Loucy (cell line): ENCODE measurements around the gene LOXL4.

Experiments
- EZH2phosphoT487 ChIP-seq: fragments of 200-600 bp; IDR thresholded peaks from 2 replicates; pipeline ENCODE4 v1.6.1; 2018; ENCODE audit warnings: antibody characterized with exemption, mild to moderate bottlenecking, moderate library complexity, borderline replicate concordance
- TF ChIP-seq, protein P1 (sequence below): fragments of 200-600 bp; sonication (generic); conservative IDR thresholded peaks from 2 replicates; pipeline ENCODE4 v1.5.1; 2014; ENCODE audit warnings: mild to moderate bottlenecking, antibody characterized with exemption, low read length

DNA sequence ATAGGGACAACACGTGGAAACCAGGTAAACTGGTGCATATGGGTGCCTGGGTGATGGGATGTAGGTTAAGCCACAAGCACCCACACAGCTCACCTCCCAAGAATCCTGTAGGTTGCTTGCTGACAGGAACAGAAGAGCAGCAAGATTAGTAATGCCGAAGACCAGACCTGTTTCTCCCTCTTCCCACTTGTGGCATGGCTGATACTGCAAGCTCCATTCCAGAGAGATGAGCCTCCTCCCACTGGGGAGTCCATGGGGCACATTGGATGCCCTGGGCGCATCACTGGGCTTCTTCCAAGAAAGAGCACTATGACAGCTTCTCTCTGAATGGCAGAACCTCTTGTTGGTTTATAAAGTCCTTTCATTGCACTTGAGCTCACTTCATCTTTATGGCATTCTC lies 44.4 kb upstream of the LOXL4 start:
- TF ChIP-seq, protein P1, sequence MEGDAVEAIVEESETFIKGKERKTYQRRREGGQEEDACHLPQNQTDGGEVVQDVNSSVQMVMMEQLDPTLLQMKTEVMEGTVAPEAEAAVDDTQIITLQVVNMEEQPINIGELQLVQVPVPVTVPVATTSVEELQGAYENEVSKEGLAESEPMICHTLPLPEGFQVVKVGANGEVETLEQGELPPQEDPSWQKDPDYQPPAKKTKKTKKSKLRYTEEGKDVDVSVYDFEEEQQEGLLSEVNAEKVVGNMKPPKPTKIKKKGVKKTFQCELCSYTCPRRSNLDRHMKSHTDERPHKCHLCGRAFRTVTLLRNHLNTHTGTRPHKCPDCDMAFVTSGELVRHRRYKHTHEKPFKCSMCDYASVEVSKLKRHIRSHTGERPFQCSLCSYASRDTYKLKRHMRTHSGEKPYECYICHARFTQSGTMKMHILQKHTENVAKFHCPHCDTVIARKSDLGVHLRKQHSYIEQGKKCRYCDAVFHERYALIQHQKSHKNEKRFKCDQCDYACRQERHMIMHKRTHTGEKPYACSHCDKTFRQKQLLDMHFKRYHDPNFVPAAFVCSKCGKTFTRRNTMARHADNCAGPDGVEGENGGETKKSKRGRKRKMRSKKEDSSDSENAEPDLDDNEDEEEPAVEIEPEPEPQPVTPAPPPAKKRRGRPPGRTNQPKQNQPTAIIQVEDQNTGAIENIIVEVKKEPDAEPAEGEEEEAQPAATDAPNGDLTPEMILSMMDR, result no peak
- TF ChIP-seq EZH2phosphoT487, result no peak
